Measurements from ENCODE around the gene TRIM31. TPM values are rescaled to one million over a fixed set of nuclear protein-coding genes. Genes with fewer than 3 reads are reported as not detected.

Gene TRIM31
- total RNA-seq, 2 experiments from 2014 or later: 0.17 TPM; not detected in 1

DNA sequence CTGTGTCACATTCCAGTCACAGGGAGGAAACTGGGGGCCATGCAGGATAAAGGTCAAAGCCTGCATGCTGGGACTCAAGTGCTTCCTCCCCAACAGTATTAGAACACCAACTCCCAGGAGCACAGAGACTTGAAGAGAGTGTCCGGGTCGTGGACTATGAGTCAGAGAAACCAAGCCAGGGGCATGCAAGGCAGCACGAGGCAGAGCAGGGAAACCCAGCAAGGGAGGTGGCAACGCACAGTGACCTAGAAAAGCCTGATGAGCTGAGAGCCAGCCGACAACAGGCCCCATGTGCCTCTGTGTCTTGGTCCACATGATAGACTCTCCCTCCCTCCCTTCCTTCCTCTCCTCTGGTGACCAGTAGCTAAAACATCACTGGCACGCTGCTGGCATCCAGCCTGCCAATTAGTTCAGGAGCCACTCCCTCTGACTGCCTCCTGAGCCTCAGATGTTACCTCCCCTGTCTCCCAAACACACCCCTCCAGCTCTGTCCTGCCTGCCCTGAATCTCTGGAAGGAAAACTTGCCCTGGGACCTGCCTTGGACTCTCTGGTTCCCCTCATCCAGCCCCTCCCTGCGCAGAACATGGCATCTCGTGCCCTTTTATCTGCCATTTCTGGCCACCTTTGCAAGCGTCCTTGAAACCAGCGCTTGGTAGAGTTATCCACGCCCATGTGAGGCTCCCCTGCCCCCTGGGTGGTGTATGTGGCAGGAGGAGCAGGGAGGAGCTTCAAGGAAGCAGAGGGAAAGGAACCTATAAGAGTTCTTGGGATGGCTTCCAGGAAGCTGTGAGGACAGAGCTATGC lies 21.1 kb downstream of the TRIM31 start:
- CTCF ChIA-PET: interaction anchor here (0.7 to 1.5 kb wide), 3 partner anchors 39 to 495 kb away, joined by 3 to 4 read pairs (median 3); no protein-coding TSS in a partner anchor
- peaks cover 9% of the 10 kb centered on the region for H3K27me3 Mint-ChIP-seq (ENCODE audit: low read depth)
- DNase-seq: no peak
- H3K36me3 Mint-ChIP-seq (ENCODE audit: low read depth): no peaks in the 10 kb centered on the region
- H3K4me1 Mint-ChIP-seq (ENCODE audit: low read depth): no peaks in the 10 kb centered on the region
- H3K9me3 Mint-ChIP-seq: no peaks in the 10 kb centered on the region
- no peak overlapping the region for H3K4me3 Mint-ChIP-seq
- intact Hi-C loops (cut with micrococcal nuclease): no loop called here
- H3K27ac Mint-ChIP-seq: no peak overlapping the region

- Mint-ChIP-seq H3K36me3 (ENCODE audit: low read depth) (no peaks in the 10 kb centered on the region), H3K27ac (no peak overlapping the region), H3K4me3 (no peak overlapping the region), H3K27me3 (ENCODE audit: low read depth) (peaks cover 9% of the 10 kb centered on the region), H3K4me1 (ENCODE audit: low read depth) (no peaks in the 10 kb centered on the region), H3K9me3 (no peaks in the 10 kb centered on the region)
- CTCF ChIA-PET: interaction anchor here (1.2 to 1.8 kb wide), 2 partner anchors 11 to 37 kb away, joined by 3 to 6 read pairs; no protein-coding TSS in a partner anchor
- intact Hi-C loops (cut with micrococcal nuclease): no loop called here
- no peak for DNase-seq
Observed at GRCh38 chr6:30087876-30088275, 25.0 kb downstream of the TRIM31 start.

DNA sequence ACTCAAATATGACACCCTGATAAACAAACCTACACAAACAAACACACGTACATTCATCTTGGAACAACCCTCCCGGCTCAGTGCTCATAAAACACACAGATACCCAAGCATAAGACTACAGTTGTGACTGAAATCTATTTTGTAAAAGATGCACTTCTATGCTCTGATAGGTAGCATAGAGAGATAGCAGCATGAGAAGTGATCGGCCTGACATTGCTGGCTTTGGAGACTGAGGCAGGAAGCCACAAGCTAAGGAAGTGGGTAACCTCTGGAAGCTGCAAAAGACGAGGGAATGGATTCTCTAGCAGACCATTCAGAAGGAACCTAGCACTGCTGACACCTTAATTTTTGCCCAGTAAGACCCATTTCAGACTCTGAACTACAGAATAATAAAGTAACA lies 35.7 kb downstream of the TRIM31 start:
- Mint-ChIP-seq H3K27ac (no peak overlapping the region), H3K4me3 (no peak overlapping the region), H3K36me3 (ENCODE audit: low read depth) (no peaks in the 10 kb centered on the region), H3K27me3 (ENCODE audit: low read depth) (peaks cover 24% of the 10 kb centered on the region), H3K9me3 (no peaks in the 10 kb centered on the region), H3K4me1 (ENCODE audit: low read depth) (peaks cover 30% of the 10 kb centered on the region)
- CTCF ChIA-PET: interaction anchor here (0.8 to 2.2 kb wide), 3 partner anchors 10 to 24 kb away, joined by 3 to 6 read pairs (median 4); no protein-coding TSS in a partner anchor
- intact Hi-C loops (cut with micrococcal nuclease): no loop called here
- DNase-seq: no peak

DNA sequence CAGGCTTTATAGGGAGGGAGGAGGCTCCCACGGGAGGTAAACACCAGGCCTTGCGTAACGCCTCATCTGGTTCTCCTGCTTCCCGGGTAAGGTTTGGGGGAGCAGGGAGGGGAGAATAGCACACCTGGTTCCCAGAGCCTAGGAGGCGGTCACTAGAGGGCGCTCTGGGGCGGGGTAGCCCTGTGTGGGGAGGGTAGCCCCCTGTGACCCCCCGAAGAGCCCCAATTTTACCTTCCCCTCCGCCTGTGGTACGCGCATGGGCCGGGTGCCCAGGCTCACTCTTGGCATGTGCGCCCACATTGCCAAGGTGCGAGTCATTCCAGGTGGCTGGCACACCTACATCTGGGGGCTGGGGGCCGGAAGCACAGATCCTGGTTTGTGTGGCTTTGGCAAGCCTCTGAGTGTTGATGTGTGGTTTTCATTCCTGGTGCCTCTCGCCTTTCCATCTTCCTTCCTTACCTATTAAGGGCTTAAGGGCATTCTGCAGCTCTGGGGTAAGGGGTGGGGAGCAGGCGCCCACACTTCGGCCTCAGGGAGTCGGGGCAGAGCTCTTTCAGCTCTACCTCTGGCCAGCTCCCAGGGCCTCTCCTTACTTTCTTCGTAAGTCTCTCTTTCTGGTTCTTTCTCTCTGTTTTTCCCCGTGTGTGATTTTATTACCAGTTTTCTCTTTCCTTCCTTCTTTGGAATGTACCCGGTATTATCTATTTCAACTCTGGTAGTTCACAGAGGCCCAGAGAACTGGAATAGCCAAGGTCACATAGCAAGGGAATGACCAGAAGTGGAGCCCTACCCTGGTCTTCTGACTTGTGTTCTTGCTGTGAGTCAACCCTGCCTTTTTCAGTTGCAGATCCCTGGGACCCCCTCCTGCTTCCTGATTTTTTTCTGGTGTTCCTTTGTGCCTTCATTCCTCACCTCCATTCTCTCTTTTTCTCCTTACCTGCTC lies 36.8 kb downstream of the TRIM31 start:
- H3K9me3 Mint-ChIP-seq: no peaks in the 10 kb centered on the region
- H3K27ac Mint-ChIP-seq: no peak overlapping the region
- intact Hi-C loops (cut with micrococcal nuclease): loop anchor here (2.0 kb wide), 1 partner anchor 55 kb away; no protein-coding TSS in a partner anchor
- no peaks in the 10 kb centered on the region for H3K36me3 Mint-ChIP-seq (ENCODE audit: low read depth)
- CTCF ChIA-PET: interaction anchor here (0.8 to 2.2 kb wide), 5 partner anchors 11 to 91 kb away, joined by 3 to 6 read pairs (median 4); no protein-coding TSS in a partner anchor
- peak overlapping the region; percentile 50 for H3K4me3 Mint-ChIP-seq
- H3K27me3 Mint-ChIP-seq (ENCODE audit: low read depth): peaks cover 31% of the 10 kb centered on the region
- H3K4me1 Mint-ChIP-seq (ENCODE audit: low read depth): peaks cover 34% of the 10 kb centered on the region
- DNase-seq: peak; percentile 38

- H3K27ac Mint-ChIP-seq: no peak within 1 kb of the TSS
- H3K4me3 Mint-ChIP-seq: peak within 1 kb of the TSS; percentile 67
- CTCF ChIA-PET: interaction anchor here (1.0 to 1.8 kb wide), 2 partner anchors 28 to 57 kb away, joined by 3 to 4 read pairs; no protein-coding TSS in a partner anchor
- peaks cover 35% of the 10 kb centered on the region for H3K27me3 Mint-ChIP-seq (ENCODE audit: low read depth)
- intact Hi-C loops (cut with micrococcal nuclease): loop anchor here (2.0 kb wide), 1 partner anchor 56 kb away; no protein-coding TSS in a partner anchor
- peaks cover 41% of the 10 kb centered on the region for H3K4me1 Mint-ChIP-seq (ENCODE audit: low read depth)
- peaks cover 7% of the 10 kb centered on the region for H3K36me3 Mint-ChIP-seq (ENCODE audit: low read depth)
- H3K9me3 Mint-ChIP-seq: no peaks in the 10 kb centered on the region
- peak; percentile 27 for DNase-seq
Observed at GRCh38 chr6:30075094-30075789, 37.6 kb downstream of the TRIM31 start, which contains the start of gene RNF39. RNF39 (minus strand) TSS chr6:30075769; CDS start chr6:30075585, 184 bp downstream.

GRCh38 chr6:30074331-30075093 lies 38.4 kb downstream of the TRIM31 start:
- intact Hi-C loops (cut with micrococcal nuclease): loop anchor here (2.0 kb wide), 1 partner anchor 56 kb away; no protein-coding TSS in a partner anchor
- Mint-ChIP-seq H3K27ac (no peak overlapping the region), H3K4me3 (peak overlapping the region; percentile 67), H3K36me3 (ENCODE audit: low read depth) (peaks cover 13% of the 10 kb centered on the region), H3K27me3 (ENCODE audit: low read depth) (peaks cover 35% of the 10 kb centered on the region), H3K4me1 (ENCODE audit: low read depth) (peaks cover 42% of the 10 kb centered on the region), H3K9me3 (no peaks in the 10 kb centered on the region)
- CTCF ChIA-PET: interaction anchor here (0.7 to 1.8 kb wide), 4 partner anchors 27 to 57 kb away, joined by 3 to 5 read pairs (median 4); no protein-coding TSS in a partner anchor
- DNase-seq: no peak

GRCh38 chr6:30073489-30074235 lies 39.2 kb downstream of the TRIM31 start:
- Mint-ChIP-seq H3K27ac (no peak overlapping the region), H3K4me1 (ENCODE audit: low read depth) (peaks cover 43% of the 10 kb centered on the region), H3K9me3 (no peaks in the 10 kb centered on the region), H3K27me3 (ENCODE audit: low read depth) (peaks cover 35% of the 10 kb centered on the region), H3K4me3 (peak overlapping the region; percentile 67), H3K36me3 (ENCODE audit: low read depth) (peaks cover 19% of the 10 kb centered on the region)
- intact Hi-C loops (cut with micrococcal nuclease): loop anchor here (2.0 kb wide), 1 partner anchor 57 kb away; no protein-coding TSS in a partner anchor
- CTCF ChIA-PET: interaction anchor here (0.7 to 1.8 kb wide), 3 partner anchors 28 to 36 kb away, joined by 3 to 5 read pairs (median 4); no protein-coding TSS in a partner anchor
- no peak for DNase-seq

DNA sequence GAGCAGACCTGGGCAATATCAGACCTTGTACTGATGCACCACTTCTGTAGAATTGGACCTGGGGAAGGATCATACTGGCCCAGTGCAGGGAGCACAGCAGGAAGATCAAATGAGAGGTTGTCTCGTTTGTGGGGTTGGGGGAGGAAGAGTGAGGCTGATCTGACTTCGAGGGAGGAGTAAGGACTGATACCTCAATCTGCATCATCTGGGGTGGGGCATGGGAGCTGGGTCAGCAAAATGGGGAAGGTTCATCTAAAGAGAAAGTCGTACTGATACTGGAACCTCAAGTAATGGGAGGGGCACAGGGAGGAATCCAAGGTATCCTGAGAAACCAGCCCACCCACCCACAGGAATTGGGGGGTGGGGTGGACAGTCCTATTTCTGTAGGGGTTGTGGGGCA lies 41.0 kb downstream of the TRIM31 start:
- Mint-ChIP-seq H3K9me3 (no peaks in the 10 kb centered on the region), H3K27ac (no peak overlapping the region), H3K36me3 (ENCODE audit: low read depth) (peaks cover 24% of the 10 kb centered on the region), H3K4me3 (no peak overlapping the region), H3K4me1 (ENCODE audit: low read depth) (peaks cover 52% of the 10 kb centered on the region), H3K27me3 (ENCODE audit: low read depth) (peaks cover 35% of the 10 kb centered on the region)
- CTCF ChIA-PET: no interaction called here
- intact Hi-C loops (cut with micrococcal nuclease): no loop called here
- no peak for DNase-seq

- no peak overlapping the region for H3K27ac Mint-ChIP-seq
- H3K4me1 Mint-ChIP-seq (ENCODE audit: low read depth): peaks cover 46% of the 10 kb centered on the region
- no peak for DNase-seq
- H3K27me3 Mint-ChIP-seq (ENCODE audit: low read depth): peaks cover 35% of the 10 kb centered on the region
- H3K36me3 Mint-ChIP-seq (ENCODE audit: low read depth): peaks cover 24% of the 10 kb centered on the region
- intact Hi-C loops (cut with micrococcal nuclease): no loop called here
- CTCF ChIA-PET: no interaction called here
- no peaks in the 10 kb centered on the region for H3K9me3 Mint-ChIP-seq
- H3K4me3 Mint-ChIP-seq: no peak overlapping the region
Observed at GRCh38 chr6:30071081-30071818, 41.6 kb downstream of the TRIM31 start.
